Ovary (tissue), 9 donors: ENCODE data around the gene HILPDA. TPM values are rescaled to one million over a fixed set of nuclear protein-coding genes. Genes with fewer than 3 reads are reported as not detected.
A peak's percentile ranks its signal among the peaks of the same experiment; 100 is the strongest.

Source experiments
- DNase-seq, 5 donors: peaks; one replicate each; pipeline ENCODE4 v3.0.0-alpha.2; 2019 to 2020
- H3K27ac ChIP-seq, 2 donors: fragments of 200-600 bp; one replicate each; pipeline versions ENCODE4 v1.5.1 to v1.8.0; 2019 to 2022
- H3K27me3 ChIP-seq: fragments of 200-600 bp; one replicate; pipeline ENCODE4 v1.8.0; 2022
- H3K36me3 ChIP-seq: fragments of 200-600 bp; sonication (generic); one replicate; pipeline ENCODE4 v1.5.1; 2019
- H3K4me1 ChIP-seq: one replicate; pipeline ENCODE4 v1.8.1; 2013; ENCODE audit warnings: mild to moderate bottlenecking, moderate library complexity; ENCODE audit not compliant: insufficient read depth
- H3K4me3 ChIP-seq: fragments of 200-600 bp; sonication (generic); one replicate; pipeline ENCODE4 v1.5.1; 2017
- H3K9me3 ChIP-seq, 2 donors: fragments of 200-600 bp in 1 of 2; sonication (generic) in 1 of 2; one replicate each; pipeline versions ENCODE4 v1.5.1 to v1.8.1; 2013 to 2019; ENCODE audit warnings: mild to moderate bottlenecking in 1 of 2, moderate library complexity in 1 of 2
- CTCF ChIP-seq, 3 donors: fragments of 450-650 bp in 2 of 3; fragments of 200-600 bp in 1 of 3; IDR thresholded peaks; one replicate each; pipeline versions ENCODE4 v1.5.1 to v1.8.0; 2016 to 2022; ENCODE audit warnings: antibody characterized with exemption in 3 of 3, mild to moderate bottlenecking in 1 of 3
- EP300 ChIP-seq: sonication (generic); formaldehyde crosslinking; IDR thresholded peaks from one replicate; pipeline ENCODE4 v1.6.1; 2017; ENCODE audit warnings: antibody characterized with exemption
- POLR2A ChIP-seq: fragments of 450-650 bp; IDR thresholded peaks from one replicate; pipeline ENCODE4 v1.6.1; 2017; ENCODE audit warnings: antibody characterized with exemption, mild to moderate bottlenecking, moderate library complexity
- WGBS, 3 donors: extraction: QIAGEN DNeasy Blood & Tissue Kit in 1 of 3; methylation state at CpG; one replicate each; pipeline versions ENCODE4 v1.1.5 to v1.1.7; 2013 to 2017; 5-methylcytosine and 5-hydroxymethylcytosine counted together
- intact Hi-C, 4 donors: fragments of 100-400 bp; cut with DNase I; formaldehyde crosslinking; loops; one replicate each; pipeline versions ENCODE4 v1.11.0 to v1.15.1; 2022 to 2023
- polyA plus RNA-seq, 2 donors: library from polyadenylated mRNA; stranded (reverse); fragments of 200-250 nt in 1 of 2; fragments of 350-450 nt in 1 of 2; fragmentation: Illumina TruSeq in 1 of 2; extraction: RNeasy Lipid Tissue Mini Kit (QIAGEN cat#74804) in 1 of 2; gene quantifications; one replicate each; pipeline ENCODE4 v1.2.3, GENCODE V29; 2013 to 2014
- total RNA-seq, 7 donors: library from RNA; depleted of rRNA in 2 of 7; stranded (reverse); fragments of >200 nt in 2 of 7; fragmentation: NEBNext Ultra II Directional in 3 of 7; extraction: Animal tissue kit (Norgen Biotek cat#: 25700) in 3 of 7; gene quantifications; one replicate each; pipeline versions ENCODE4 v1.1.0 to v1.2.4, GENCODE V29; 2016 to 2023
- donor health status: DM: no; HTN: no; CAD: no; lungs with moderate emphysema.
- donor health status: DM: no; HTN: no; CAD: no.
- donor health status: Bipolar disorder and iron deficiency.
- donor health status: DM: yes; HTN: yes; CAD: no.
- donor health status: DM: no; HTN: no; CAD: no.
- donor health status: DM: yes; HTN: yes; CAD: no.

Gene HILPDA
- total and polyA plus RNA-seq, 9 donors = 10.2 to 69.7 (median 32.9) TPM

DNA sequence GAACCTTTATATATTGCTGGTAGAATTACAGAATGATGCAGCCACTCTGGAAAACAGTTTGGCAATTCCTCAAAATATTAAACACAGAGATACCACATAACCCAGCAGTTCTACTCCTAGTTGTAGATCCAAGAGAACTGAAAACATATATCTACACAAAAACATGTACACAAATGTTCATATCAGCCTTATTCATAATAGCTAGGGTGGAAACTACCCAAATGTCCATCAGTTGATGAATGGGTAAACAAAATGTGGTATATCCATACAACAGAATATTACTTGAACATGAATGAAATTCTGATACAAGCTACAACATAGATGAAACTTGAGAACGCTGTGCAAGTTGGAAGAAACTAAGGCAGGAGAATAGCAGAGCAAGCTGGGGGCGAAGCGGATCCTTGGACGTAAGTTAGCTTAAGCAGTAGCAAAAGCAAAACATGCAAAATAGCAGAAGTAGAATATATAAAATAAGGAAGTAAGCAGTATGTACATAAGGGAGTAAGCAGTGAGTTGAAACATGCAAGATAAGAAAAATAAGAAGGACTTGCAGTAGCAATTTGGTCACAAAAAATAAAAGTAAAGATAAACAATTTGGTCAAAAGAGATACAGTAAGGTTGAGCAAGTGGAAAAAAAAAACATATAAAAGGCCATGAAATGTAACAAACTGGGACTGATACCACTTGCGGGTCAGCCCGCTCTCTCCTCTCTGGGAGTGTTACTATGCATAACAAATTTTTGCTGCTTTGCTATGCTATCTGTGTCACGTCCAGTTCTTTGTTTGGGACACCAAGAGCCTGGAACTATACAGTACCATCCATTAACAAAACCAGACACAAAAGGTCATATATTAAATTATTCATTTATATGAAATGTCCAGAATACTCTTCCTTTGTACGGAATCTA, 18.0 kb upstream of the HILPDA start:
- no peak for DNase-seq
- Histone ChIP-seq H3K9me3 (no peaks in the 10 kb centered on the region), H3K4me3 (no peak overlapping the region), H3K36me3 (no peaks in the 10 kb centered on the region), H3K27me3 (no peaks in the 10 kb centered on the region), H3K4me1 (no peaks in the 10 kb centered on the region), H3K27ac (no peak overlapping the region)
- TF ChIP-seq EP300 (no peak), CTCF (IDR thresholded peaks at IDR 0.05) (no peak), POLR2A (no peak)
- intact Hi-C loops = no loop called here
- 67 to 88% (median 85%) methylated on average over 8 of the region's 8 CpGs for WGBS, 3 donors

DNA sequence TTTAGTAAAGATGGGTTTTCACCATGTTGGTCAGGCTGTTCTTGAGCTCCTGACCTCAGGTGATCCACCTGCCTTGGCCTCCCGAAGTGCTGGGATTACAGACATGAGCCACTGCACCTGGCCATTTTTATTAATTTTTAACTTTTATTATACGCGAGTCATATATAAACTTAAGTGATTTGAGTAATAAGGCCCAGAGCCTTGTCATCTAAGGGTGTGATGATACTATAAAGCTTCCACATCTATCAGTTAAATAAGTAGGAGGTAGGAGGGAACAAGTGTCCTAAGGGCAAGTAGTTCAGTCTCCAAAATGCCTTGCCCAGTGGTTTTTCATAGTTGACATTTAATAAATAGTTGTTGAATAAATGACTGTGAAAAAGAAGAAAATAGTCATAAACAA, 13.3 kb upstream of the HILPDA start:
- DNase-seq = no peak
- intact Hi-C loops = no loop called here
- H3K4me1 ChIP-seq = peaks cover 3% of the 10 kb centered on the region
- H3K9me3 ChIP-seq = no peaks in the 10 kb centered on the region
- WGBS, 3 donors = 89 to 96% (median 91%) methylated on average over 3 of the region's 3 CpGs
- H3K4me3 ChIP-seq = no peak overlapping the region
- TF ChIP-seq POLR2A (no peak), EP300 (no peak), CTCF (IDR thresholded peaks at IDR 0.05) (no peak)
- H3K27ac ChIP-seq = no peak overlapping the region
- no peaks in the 10 kb centered on the region for H3K27me3 ChIP-seq
- no peaks in the 10 kb centered on the region for H3K36me3 ChIP-seq

DNA sequence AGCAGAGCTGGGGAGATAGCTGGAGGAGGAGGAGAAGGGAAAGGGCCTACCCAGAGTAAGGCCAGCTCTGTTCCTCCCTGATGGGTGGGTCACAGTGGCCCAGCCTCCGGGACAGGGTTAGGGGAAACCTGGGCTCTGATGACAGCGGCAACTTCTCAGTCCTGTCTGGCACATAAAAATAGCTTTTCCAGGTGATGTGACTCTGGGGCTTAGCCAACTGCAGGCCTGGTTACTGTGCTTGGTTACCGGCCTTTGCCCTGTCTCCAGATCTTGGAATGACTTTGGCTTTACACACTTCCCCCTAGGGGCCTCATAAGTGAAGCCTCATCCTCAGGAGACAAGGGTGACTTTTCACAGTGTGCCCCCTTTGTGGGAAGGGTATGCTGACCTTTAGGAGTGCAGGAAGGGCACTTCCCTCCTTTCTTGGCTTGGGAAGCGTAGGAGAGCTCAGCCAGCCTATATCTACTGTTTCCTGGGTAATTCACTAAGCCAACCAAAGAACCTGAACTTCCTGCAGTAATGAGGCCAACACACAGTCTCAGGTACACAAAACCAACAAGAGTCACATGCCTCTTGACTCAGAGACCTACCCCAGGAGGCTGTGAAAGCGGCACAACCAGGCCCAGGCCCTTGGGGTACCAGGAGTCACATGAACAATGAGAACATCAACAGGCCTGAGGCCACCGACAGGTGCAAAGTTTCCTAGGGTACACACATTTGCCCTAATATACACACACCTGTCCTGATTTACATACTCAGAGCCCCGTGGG, 11.7 kb upstream of the HILPDA start:
- Histone ChIP-seq H3K4me3 (no peak overlapping the region), H3K36me3 (no peaks in the 10 kb centered on the region), H3K9me3 (no peaks in the 10 kb centered on the region), H3K27me3 (no peaks in the 10 kb centered on the region), H3K4me1 (peaks cover 3% of the 10 kb centered on the region), H3K27ac (no peak overlapping the region)
- intact Hi-C loops = no loop called here
- DNase-seq = no peak
- TF ChIP-seq CTCF (IDR thresholded peaks at IDR 0.05) (no peak), POLR2A (no peak), EP300 (no peak)
- WGBS, 3 donors = 83 to 86% (median 85%) methylated on average over 7 of the region's 7 CpGs

DNA sequence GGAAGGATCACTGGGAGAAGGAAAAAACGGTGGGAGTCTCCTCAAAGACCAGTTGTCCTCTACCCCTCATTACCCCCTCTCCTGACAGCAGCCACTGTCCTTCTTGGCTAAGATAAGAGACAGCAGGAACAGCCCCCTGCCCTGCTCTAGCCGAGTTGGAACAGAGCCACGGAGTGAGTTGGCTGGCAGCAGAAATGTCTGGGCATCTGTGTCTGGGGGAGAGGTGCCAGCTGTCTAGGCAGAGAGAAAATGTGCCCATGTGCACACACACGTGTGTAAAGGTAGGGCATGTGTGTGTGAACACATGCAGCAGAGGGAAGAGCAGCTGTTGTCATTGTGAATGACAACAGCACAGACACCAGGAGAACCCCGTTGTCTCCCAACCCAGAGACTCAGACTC, 9.4 kb upstream of the HILPDA start:
- intact Hi-C loops = no loop called here

More for the DNA sequence above, 9.4 kb upstream of the HILPDA start:
- peak in 1 of 5 donors; percentile 49 for DNase-seq
- peak overlapping the region in 1 of 2 donors; percentile 9 for H3K27ac ChIP-seq
- WGBS, 3 donors = 45 to 68% (median 54%) methylated on average over 5 of the region's 5 CpGs
- no peak overlapping the region for H3K4me3 ChIP-seq
- no peak for TF ChIP-seq CTCF (IDR thresholded peaks at IDR 0.05)
- no peak for TF ChIP-seq POLR2A
- TF ChIP-seq EP300 = no peak
- no peaks in the 10 kb centered on the region for H3K27me3 ChIP-seq
- H3K9me3 ChIP-seq = no peaks in the 10 kb centered on the region
- H3K36me3 ChIP-seq = no peaks in the 10 kb centered on the region
- H3K4me1 ChIP-seq = peaks cover 3% of the 10 kb centered on the region
